HUES48 (cell line): ENCODE results near the gene SFTPB.
"Not testable (repeated sequence)": the region's sequence is repeated elsewhere in the genome, so short reads cannot be mapped to it uniquely, and the experiment has no call there.

Experiments
- H3K27ac ChIP-seq: one replicate; pipeline ENCODE4 v1.7.0; 2013; ENCODE audit warnings: low read depth, low read length, inconsistent platforms
- H3K27me3 ChIP-seq: 2 replicates; pipeline ENCODE4 v1.6.1; 2013; ENCODE audit warnings: mild to moderate bottlenecking, low read length; ENCODE audit not compliant: control insufficient read depth, insufficient read depth
- H3K36me3 ChIP-seq: 2 replicates; pipeline ENCODE4 v1.6.1; 2013; ENCODE audit warnings: low read length; ENCODE audit not compliant: control insufficient read depth, insufficient read depth
- H3K4me1 ChIP-seq: 2 replicates; pipeline ENCODE4 v1.6.1; 2013; ENCODE audit warnings: mild to moderate bottlenecking, low read length; ENCODE audit not compliant: control insufficient read depth, insufficient read depth
- H3K4me3 ChIP-seq: 2 replicates; pipeline ENCODE4 v1.5.1; 2013; ENCODE audit warnings: mild to moderate bottlenecking, low read depth, low read length
- H3K9ac ChIP-seq: 2 replicates; pipeline ENCODE4 v1.6.1; 2013; ENCODE audit warnings: mild to moderate bottlenecking, low read depth, low read length, moderate library complexity
- H3K9me3 ChIP-seq: 2 replicates; pipeline ENCODE4 v1.6.1; 2013; ENCODE audit warnings: low read length; ENCODE audit not compliant: control insufficient read depth, insufficient read depth

Gene SFTPB

GRCh38 chr2:85674417-85674816 lies 6.4 kb upstream of the SFTPB start:
- H3K9me3 ChIP-seq, result no peaks in the 10 kb centered on the region
- no peaks in the 10 kb centered on the region for H3K36me3 ChIP-seq
- H3K9ac ChIP-seq, result no peak overlapping the region
- no peak overlapping the region for H3K27ac ChIP-seq
- no peak overlapping the region for H3K4me3 ChIP-seq
- H3K4me1 ChIP-seq, result peaks cover 3% of the 10 kb centered on the region; the same call in 1 of the 2 replicates
- no peaks in the 10 kb centered on the region for H3K27me3 ChIP-seq

GRCh38 chr2:85673716-85674375 lies 5.8 kb upstream of the SFTPB start:
- no peaks in the 10 kb centered on the region for H3K36me3 ChIP-seq

GRCh38 chr2:85672456-85672855 lies 4.5 kb upstream of the SFTPB start:
- no peak overlapping the region for H3K27ac ChIP-seq
- no peaks in the 10 kb centered on the region for H3K9me3 ChIP-seq
- H3K9ac ChIP-seq, result no peak overlapping the region
- H3K4me1 ChIP-seq, result no peaks in the 10 kb centered on the region
- H3K27me3 ChIP-seq, result no peaks in the 10 kb centered on the region
- H3K36me3 ChIP-seq, result no peaks in the 10 kb centered on the region
- no peak overlapping the region for H3K4me3 ChIP-seq

More at GRCh38 chr2:85673716-85674375, 5.8 kb upstream of the SFTPB start:
- no peaks in the 10 kb centered on the region for H3K9me3 ChIP-seq
- no peak overlapping the region for H3K9ac ChIP-seq
- no peak overlapping the region for H3K27ac ChIP-seq
- H3K27me3 ChIP-seq, result no peaks in the 10 kb centered on the region
- H3K4me3 ChIP-seq, result no peak overlapping the region
- peaks cover under 1% of the 10 kb centered on the region; the same call in 1 of the 2 replicates for H3K4me1 ChIP-seq

- not testable (repeated sequence) for H3K27me3 ChIP-seq, H3K27ac ChIP-seq, H3K4me3 ChIP-seq, H3K9ac ChIP-seq, H3K9me3 ChIP-seq, H3K36me3 ChIP-seq, H3K4me1 ChIP-seq
These were observed 2.4 kb upstream of the SFTPB start for GRCh38 chr2:85670416-85670815.

GRCh38 chr2:85669549-85669948 lies 1.6 kb upstream of the SFTPB start:
- H3K27ac ChIP-seq, result no peak overlapping the region
- H3K4me3 ChIP-seq, result no peak overlapping the region
- no peaks in the 10 kb centered on the region for H3K4me1 ChIP-seq
- no peak overlapping the region for H3K9ac ChIP-seq
- no peaks in the 10 kb centered on the region for H3K27me3 ChIP-seq
- H3K36me3 ChIP-seq, result no peaks in the 10 kb centered on the region
- no peaks in the 10 kb centered on the region for H3K9me3 ChIP-seq

GRCh38 chr2:85668857-85669142 lies 801 bp upstream of the SFTPB start:
- Histone ChIP-seq H3K9me3 (no peaks in the 10 kb centered on the region), H3K36me3 (no peaks in the 10 kb centered on the region), H3K27ac (no peak overlapping the region), H3K27me3 (no peaks in the 10 kb centered on the region), H3K4me3 (no peak overlapping the region), H3K9ac (no peak overlapping the region), H3K4me1 (no peaks in the 10 kb centered on the region)

- no peak overlapping the region for H3K4me3 ChIP-seq
- H3K9me3 ChIP-seq, result no peaks in the 10 kb centered on the region
- H3K9ac ChIP-seq, result no peak overlapping the region
- no peaks in the 10 kb centered on the region for H3K27me3 ChIP-seq
- H3K27ac ChIP-seq, result no peak overlapping the region
- H3K4me1 ChIP-seq, result no peaks in the 10 kb centered on the region
- no peaks in the 10 kb centered on the region for H3K36me3 ChIP-seq
These were observed 414 bp downstream of the SFTPB start for GRCh38 chr2:85667561-85668008.

GRCh38 chr2:85666435-85667316 lies 1.3 kb downstream of the SFTPB start:
- Histone ChIP-seq H3K4me1 (no peaks in the 10 kb centered on the region), H3K36me3 (no peaks in the 10 kb centered on the region), H3K27ac (no peak overlapping the region), H3K4me3 (no peak overlapping the region), H3K9me3 (no peaks in the 10 kb centered on the region), H3K9ac (no peak overlapping the region), H3K27me3 (no peaks in the 10 kb centered on the region)

GRCh38 chr2:85666016-85666415 lies 2.0 kb downstream of the SFTPB start:
- H3K27ac ChIP-seq, result no peak overlapping the region
- no peaks in the 10 kb centered on the region for H3K27me3 ChIP-seq
- no peaks in the 10 kb centered on the region for H3K4me1 ChIP-seq
- no peaks in the 10 kb centered on the region for H3K36me3 ChIP-seq
- no peak overlapping the region for H3K4me3 ChIP-seq
- no peak overlapping the region for H3K9ac ChIP-seq
- no peaks in the 10 kb centered on the region for H3K9me3 ChIP-seq

- Histone ChIP-seq H3K4me3 (no peak overlapping the region), H3K27me3 (no peaks in the 10 kb centered on the region), H3K27ac (no peak overlapping the region), H3K4me1 (no peaks in the 10 kb centered on the region), H3K9ac (no peak overlapping the region), H3K36me3 (no peaks in the 10 kb centered on the region), H3K9me3 (no peaks in the 10 kb centered on the region)
These were observed 2.6 kb downstream of the SFTPB start for GRCh38 chr2:85665264-85665937.
